ENCODE results near the gene OSBPL10. TPM values are rescaled to one million over a fixed set of nuclear protein-coding genes. Genes with fewer than 3 reads are reported as not detected.

OSBPL10 gene
- total and polyA plus RNA-seq, 2 donors (not counting 1 experiment from before 2014, with no cell fraction given), result 7.1 to 7.5 TPM

- Histone ChIP-seq H3K4me2 (ENCODE audit: extremely low read depth, insufficient read depth, low read length) (no peak overlapping the region), H3K4me1 (ENCODE audit: control insufficient read depth, extremely low read depth, insufficient read depth, low read length) (no peaks in the 10 kb centered on the region), H3K9me3 (ENCODE audit: control insufficient read depth, insufficient read depth, low read depth, low read length) (no peaks in the 10 kb centered on the region), H3K36me3 (ENCODE audit: control insufficient read depth, insufficient read depth, low read length) (no peaks in the 10 kb centered on the region), H3K9ac (ENCODE audit: insufficient read depth, low read length) (no peak overlapping the region), H3K27me3 (ENCODE audit: control insufficient read depth, insufficient read depth, low read length) (no peaks in the 10 kb centered on the region), H3K79me2 (ENCODE audit: control insufficient read depth, insufficient read depth, low read length) (no peaks in the 10 kb centered on the region), H3K27ac (ENCODE audit: insufficient read depth, low read length) (no peak overlapping the region), H2AFZ (ENCODE audit: low read length) (no peak overlapping the region), H4K20me1 (ENCODE audit: control insufficient read depth, extremely low read depth, insufficient read depth, low read length) (no peaks in the 10 kb centered on the region), H3K4me3 (replicated peaks in 1 of 4; ENCODE audit: control extremely low read depth in 1 of 4, insufficient read depth in 1 of 4, low read depth in 3 of 4, low read length in 4 of 4) (no peak overlapping the region)
- TF ChIP-seq, protein P1, sequence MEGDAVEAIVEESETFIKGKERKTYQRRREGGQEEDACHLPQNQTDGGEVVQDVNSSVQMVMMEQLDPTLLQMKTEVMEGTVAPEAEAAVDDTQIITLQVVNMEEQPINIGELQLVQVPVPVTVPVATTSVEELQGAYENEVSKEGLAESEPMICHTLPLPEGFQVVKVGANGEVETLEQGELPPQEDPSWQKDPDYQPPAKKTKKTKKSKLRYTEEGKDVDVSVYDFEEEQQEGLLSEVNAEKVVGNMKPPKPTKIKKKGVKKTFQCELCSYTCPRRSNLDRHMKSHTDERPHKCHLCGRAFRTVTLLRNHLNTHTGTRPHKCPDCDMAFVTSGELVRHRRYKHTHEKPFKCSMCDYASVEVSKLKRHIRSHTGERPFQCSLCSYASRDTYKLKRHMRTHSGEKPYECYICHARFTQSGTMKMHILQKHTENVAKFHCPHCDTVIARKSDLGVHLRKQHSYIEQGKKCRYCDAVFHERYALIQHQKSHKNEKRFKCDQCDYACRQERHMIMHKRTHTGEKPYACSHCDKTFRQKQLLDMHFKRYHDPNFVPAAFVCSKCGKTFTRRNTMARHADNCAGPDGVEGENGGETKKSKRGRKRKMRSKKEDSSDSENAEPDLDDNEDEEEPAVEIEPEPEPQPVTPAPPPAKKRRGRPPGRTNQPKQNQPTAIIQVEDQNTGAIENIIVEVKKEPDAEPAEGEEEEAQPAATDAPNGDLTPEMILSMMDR (conservative IDR thresholded peaks at IDR 0.05 in 1 of 2, IDR thresholded peaks at IDR 0.05 in 1 of 2; ENCODE audit: low read depth in 1 of 2, low read length in 2 of 2), result no peak
- TF ChIP-seq EZH2 (IDR thresholded peaks at IDR 0.05; ENCODE audit: low read length, missing control alignments), result no peak
- no peak for DNase-seq (ENCODE audit: low read depth in 2 of 2)
These were observed 98.2 kb downstream of the OSBPL10 start for GRCh38 chr3:31882895-31883294.

- Histone ChIP-seq H3K36me3 (ENCODE audit: control insufficient read depth, insufficient read depth, low read length) (no peaks in the 10 kb centered on the region), H4K20me1 (ENCODE audit: control insufficient read depth, extremely low read depth, insufficient read depth, low read length) (no peaks in the 10 kb centered on the region), H3K27me3 (ENCODE audit: control insufficient read depth, insufficient read depth, low read length) (no peaks in the 10 kb centered on the region), H2AFZ (ENCODE audit: low read length) (no peak overlapping the region), H3K9ac (ENCODE audit: insufficient read depth, low read length) (no peak overlapping the region), H3K4me2 (ENCODE audit: extremely low read depth, insufficient read depth, low read length) (no peak overlapping the region), H3K4me3 (replicated peaks in 1 of 4; ENCODE audit: control extremely low read depth in 1 of 4, insufficient read depth in 1 of 4, low read depth in 3 of 4, low read length in 4 of 4) (no peak overlapping the region), H3K79me2 (ENCODE audit: control insufficient read depth, insufficient read depth, low read length) (no peaks in the 10 kb centered on the region), H3K27ac (ENCODE audit: insufficient read depth, low read length) (no peak overlapping the region), H3K9me3 (ENCODE audit: control insufficient read depth, insufficient read depth, low read depth, low read length) (no peaks in the 10 kb centered on the region), H3K4me1 (ENCODE audit: control insufficient read depth, extremely low read depth, insufficient read depth, low read length) (no peaks in the 10 kb centered on the region)
- no peak for DNase-seq (ENCODE audit: low read depth in 2 of 2)
- TF ChIP-seq, protein P1 (conservative IDR thresholded peaks at IDR 0.05 in 1 of 2, IDR thresholded peaks at IDR 0.05 in 1 of 2; ENCODE audit: low read depth in 1 of 2, low read length in 2 of 2), result no peak
- TF ChIP-seq EZH2 (IDR thresholded peaks at IDR 0.05; ENCODE audit: low read length, missing control alignments), result no peak
These were observed 98.6 kb downstream of the OSBPL10 start for GRCh38 chr3:31882431-31882830.

DNA sequence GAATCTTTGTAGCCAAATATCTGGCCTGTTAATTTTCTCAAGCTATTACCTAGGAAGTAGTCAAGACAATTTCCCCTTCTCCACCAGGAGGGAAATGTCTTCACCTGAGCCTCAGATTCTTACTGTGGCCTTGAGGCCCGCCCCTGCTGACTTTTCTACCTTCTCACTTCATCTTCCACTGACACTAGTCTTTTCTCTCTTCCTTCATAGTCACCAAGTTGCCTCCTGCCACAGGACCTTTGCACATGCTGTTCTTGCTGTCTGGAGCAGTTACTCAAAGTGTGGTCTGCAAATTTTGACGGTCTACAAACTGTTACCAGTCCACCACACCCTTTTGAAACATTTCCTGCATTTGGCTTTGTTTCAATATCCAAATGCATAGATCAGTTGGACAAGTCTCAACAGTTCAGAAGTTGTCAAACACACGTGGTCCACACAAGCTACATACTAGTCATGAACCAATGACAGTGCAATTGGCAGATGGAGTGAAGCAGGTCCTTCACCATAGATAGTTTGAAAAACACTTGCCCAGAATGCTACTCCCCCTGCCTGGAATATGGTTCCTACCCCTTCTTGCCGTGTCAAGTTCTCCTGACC, 100.5 kb downstream of the OSBPL10 start:
- TF ChIP-seq EZH2 (IDR thresholded peaks at IDR 0.05; ENCODE audit: low read length, missing control alignments), result no peak
- H3K27me3 ChIP-seq (ENCODE audit: control insufficient read depth, insufficient read depth, low read length), result no peaks in the 10 kb centered on the region

More for the DNA sequence above, 100.5 kb downstream of the OSBPL10 start:
- Histone ChIP-seq H3K36me3 (ENCODE audit: control insufficient read depth, insufficient read depth, low read length) (no peaks in the 10 kb centered on the region), H3K4me1 (ENCODE audit: control insufficient read depth, extremely low read depth, insufficient read depth, low read length) (no peaks in the 10 kb centered on the region), H3K79me2 (ENCODE audit: control insufficient read depth, insufficient read depth, low read length) (no peaks in the 10 kb centered on the region), H3K27ac (ENCODE audit: insufficient read depth, low read length) (no peak overlapping the region), H3K9ac (ENCODE audit: insufficient read depth, low read length) (no peak overlapping the region), H3K4me2 (ENCODE audit: extremely low read depth, insufficient read depth, low read length) (no peak overlapping the region), H3K4me3 (replicated peaks in 1 of 4; ENCODE audit: control extremely low read depth in 1 of 4, insufficient read depth in 1 of 4, low read depth in 3 of 4, low read length in 4 of 4) (no peak overlapping the region), H2AFZ (ENCODE audit: low read length) (no peak overlapping the region), H4K20me1 (ENCODE audit: control insufficient read depth, extremely low read depth, insufficient read depth, low read length) (no peaks in the 10 kb centered on the region), H3K9me3 (ENCODE audit: control insufficient read depth, insufficient read depth, low read depth, low read length) (no peaks in the 10 kb centered on the region)
- no peak for DNase-seq (ENCODE audit: low read depth in 2 of 2)

Data from fibroblast of lung (primary cell).